ENCODE results near the gene BPIFA1.

Gene BPIFA1

GRCh38 chr20:33236351-33236750 is 555 bp downstream of the BPIFA1 start:
- Histone ChIP-seq H3K4me3 (replicated peaks; ENCODE audit: insufficient read depth, low read length) (no peak overlapping the region), H3K27ac (replicated peaks) (no peak overlapping the region), H3K27me3 (ENCODE audit: insufficient read depth, poor library complexity, severe bottlenecking) (peaks cover 2% of the 10 kb centered on the region)
- DNase-seq (ENCODE audit: low read depth in 1 of 2, low spot score in 1 of 2): no peak
- TF ChIP-seq POLR2AphosphoS5 (IDR thresholded peaks at IDR 0.05; ENCODE audit: low read depth) (no peak), SPI1 (IDR thresholded peaks at IDR 0.05; ENCODE audit: borderline replicate concordance, low read depth) (no peak)
- TF ChIP-seq, protein P1, sequence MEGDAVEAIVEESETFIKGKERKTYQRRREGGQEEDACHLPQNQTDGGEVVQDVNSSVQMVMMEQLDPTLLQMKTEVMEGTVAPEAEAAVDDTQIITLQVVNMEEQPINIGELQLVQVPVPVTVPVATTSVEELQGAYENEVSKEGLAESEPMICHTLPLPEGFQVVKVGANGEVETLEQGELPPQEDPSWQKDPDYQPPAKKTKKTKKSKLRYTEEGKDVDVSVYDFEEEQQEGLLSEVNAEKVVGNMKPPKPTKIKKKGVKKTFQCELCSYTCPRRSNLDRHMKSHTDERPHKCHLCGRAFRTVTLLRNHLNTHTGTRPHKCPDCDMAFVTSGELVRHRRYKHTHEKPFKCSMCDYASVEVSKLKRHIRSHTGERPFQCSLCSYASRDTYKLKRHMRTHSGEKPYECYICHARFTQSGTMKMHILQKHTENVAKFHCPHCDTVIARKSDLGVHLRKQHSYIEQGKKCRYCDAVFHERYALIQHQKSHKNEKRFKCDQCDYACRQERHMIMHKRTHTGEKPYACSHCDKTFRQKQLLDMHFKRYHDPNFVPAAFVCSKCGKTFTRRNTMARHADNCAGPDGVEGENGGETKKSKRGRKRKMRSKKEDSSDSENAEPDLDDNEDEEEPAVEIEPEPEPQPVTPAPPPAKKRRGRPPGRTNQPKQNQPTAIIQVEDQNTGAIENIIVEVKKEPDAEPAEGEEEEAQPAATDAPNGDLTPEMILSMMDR (IDR thresholded peaks at IDR 0.05; ENCODE audit: insufficient read depth, low read length): no peak

DNA sequence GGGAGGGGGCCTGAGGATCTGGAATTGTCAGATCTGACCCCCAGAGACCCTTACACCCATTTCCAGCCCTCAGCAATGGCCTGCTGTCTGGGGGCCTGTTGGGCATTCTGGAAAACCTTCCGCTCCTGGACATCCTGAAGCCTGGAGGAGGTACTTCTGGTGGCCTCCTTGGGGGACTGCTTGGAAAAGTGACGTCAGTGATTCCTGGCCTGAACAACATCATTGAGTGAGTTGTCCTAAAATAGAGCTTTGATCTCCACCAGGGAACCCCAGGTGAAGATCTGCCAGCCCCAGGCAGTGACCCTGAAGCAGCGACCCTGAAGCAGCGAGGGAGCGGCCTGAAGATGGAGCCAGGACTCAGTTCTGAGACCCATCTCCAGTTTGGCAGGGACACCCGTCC is 2.2 kb downstream of the BPIFA1 start:
- Histone ChIP-seq H3K27ac (replicated peaks) (no peak overlapping the region), H3K27me3 (ENCODE audit: insufficient read depth, poor library complexity, severe bottlenecking) (peaks cover 2% of the 10 kb centered on the region), H3K4me3 (replicated peaks; ENCODE audit: insufficient read depth, low read length) (no peak overlapping the region)
- DNase-seq (ENCODE audit: low read depth in 1 of 2, low spot score in 1 of 2): no peak
- TF ChIP-seq, protein P2, sequence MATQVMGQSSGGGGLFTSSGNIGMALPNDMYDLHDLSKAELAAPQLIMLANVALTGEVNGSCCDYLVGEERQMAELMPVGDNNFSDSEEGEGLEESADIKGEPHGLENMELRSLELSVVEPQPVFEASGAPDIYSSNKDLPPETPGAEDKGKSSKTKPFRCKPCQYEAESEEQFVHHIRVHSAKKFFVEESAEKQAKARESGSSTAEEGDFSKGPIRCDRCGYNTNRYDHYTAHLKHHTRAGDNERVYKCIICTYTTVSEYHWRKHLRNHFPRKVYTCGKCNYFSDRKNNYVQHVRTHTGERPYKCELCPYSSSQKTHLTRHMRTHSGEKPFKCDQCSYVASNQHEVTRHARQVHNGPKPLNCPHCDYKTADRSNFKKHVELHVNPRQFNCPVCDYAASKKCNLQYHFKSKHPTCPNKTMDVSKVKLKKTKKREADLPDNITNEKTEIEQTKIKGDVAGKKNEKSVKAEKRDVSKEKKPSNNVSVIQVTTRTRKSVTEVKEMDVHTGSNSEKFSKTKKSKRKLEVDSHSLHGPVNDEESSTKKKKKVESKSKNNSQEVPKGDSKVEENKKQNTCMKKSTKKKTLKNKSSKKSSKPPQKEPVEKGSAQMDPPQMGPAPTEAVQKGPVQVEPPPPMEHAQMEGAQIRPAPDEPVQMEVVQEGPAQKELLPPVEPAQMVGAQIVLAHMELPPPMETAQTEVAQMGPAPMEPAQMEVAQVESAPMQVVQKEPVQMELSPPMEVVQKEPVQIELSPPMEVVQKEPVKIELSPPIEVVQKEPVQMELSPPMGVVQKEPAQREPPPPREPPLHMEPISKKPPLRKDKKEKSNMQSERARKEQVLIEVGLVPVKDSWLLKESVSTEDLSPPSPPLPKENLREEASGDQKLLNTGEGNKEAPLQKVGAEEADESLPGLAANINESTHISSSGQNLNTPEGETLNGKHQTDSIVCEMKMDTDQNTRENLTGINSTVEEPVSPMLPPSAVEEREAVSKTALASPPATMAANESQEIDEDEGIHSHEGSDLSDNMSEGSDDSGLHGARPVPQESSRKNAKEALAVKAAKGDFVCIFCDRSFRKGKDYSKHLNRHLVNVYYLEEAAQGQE (IDR thresholded peaks at IDR 0.05; ENCODE audit: insufficient replicate concordance, low read depth): no peak
- TF ChIP-seq GABPA (IDR thresholded peaks at IDR 0.05; ENCODE audit: low read depth) (no peak), SPI1 (IDR thresholded peaks at IDR 0.05; ENCODE audit: borderline replicate concordance, low read depth) (no peak), POLR2AphosphoS5 (IDR thresholded peaks at IDR 0.05; ENCODE audit: low read depth) (no peak)
- TF ChIP-seq, protein P1 (IDR thresholded peaks at IDR 0.05; ENCODE audit: insufficient read depth, low read length): no peak

DNA sequence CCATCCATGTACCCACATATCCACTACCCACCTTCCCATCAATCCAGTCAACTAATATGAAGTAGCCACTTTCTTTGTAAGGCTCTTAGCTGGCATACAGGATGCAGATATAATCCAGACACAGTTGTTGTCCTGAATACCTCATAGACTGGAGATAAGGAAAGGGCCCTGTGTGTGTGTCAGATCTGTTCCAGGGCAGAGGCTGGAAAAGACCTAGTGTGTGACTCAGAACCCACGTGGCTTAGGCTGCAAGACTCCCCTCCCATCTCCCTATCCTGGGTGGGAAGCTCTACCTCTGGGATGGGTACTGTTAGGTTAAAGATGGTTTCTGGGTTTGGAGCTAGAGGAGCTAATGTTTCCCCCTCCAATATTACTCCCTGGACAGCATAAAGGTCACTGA is 3.6 kb downstream of the BPIFA1 start:
- Histone ChIP-seq H3K27me3 (ENCODE audit: insufficient read depth, poor library complexity, severe bottlenecking) (peaks cover 2% of the 10 kb centered on the region), H3K27ac (replicated peaks) (no peak overlapping the region), H3K4me3 (replicated peaks; ENCODE audit: insufficient read depth, low read length) (no peak overlapping the region)
- TF ChIP-seq POLR2AphosphoS5 (IDR thresholded peaks at IDR 0.05; ENCODE audit: low read depth): no peak
- DNase-seq (ENCODE audit: low read depth in 1 of 2, low spot score in 1 of 2): no peak

DNA sequence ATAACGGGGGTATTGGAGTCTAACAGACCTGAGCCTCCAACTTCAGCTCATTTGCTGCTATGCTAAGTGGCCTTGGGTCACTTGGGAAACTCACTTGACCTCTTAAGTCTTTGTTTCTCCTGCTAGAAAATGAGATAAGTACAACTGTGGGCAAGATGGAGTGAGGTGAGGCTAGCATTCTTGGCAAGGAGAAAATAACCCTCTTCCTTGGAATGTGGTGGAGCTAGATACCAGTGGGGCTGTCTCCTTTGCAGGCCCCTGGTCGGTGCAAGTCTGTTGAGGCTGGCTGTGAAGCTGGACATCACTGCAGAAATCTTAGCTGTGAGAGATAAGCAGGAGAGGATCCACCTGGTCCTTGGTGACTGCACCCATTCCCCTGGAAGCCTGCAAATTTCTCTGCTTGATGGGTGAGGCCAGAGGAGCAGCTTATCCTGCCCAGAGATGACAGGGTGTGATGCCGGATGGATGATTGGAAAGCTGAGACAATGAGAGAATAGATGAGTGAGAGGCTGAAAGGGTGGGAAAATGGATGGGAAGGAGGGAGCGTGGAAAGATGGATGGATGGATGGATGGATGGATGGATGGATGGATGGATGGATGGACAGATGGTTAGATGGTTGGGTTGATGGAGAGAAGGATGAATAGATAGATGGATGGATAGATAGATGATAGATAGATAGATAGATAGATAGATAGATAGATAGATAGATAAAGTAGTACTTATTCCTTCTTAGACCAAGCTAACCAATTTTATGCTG is 4.4 kb downstream of the BPIFA1 start:
- TF ChIP-seq SPI1 (IDR thresholded peaks at IDR 0.05; ENCODE audit: borderline replicate concordance, low read depth): no peak
- TF ChIP-seq, protein P1 (IDR thresholded peaks at IDR 0.05; ENCODE audit: insufficient read depth, low read length): no peak
- no peak for TF ChIP-seq GABPA (IDR thresholded peaks at IDR 0.05; ENCODE audit: low read depth)
- TF ChIP-seq, protein P2 (IDR thresholded peaks at IDR 0.05; ENCODE audit: insufficient replicate concordance, low read depth): no peak
- TF ChIP-seq POLR2AphosphoS5 (IDR thresholded peaks at IDR 0.05; ENCODE audit: low read depth): no peak
- H3K27me3 ChIP-seq (ENCODE audit: insufficient read depth, poor library complexity, severe bottlenecking): peaks cover 2% of the 10 kb centered on the region
- DNase-seq (ENCODE audit: low read depth in 1 of 2, low spot score in 1 of 2): no peak
- no peak overlapping the region for H3K4me3 ChIP-seq (replicated peaks; ENCODE audit: insufficient read depth, low read length)
- no peak overlapping the region for H3K27ac ChIP-seq (replicated peaks)
